Gastroesophageal sphincter (tissue), 4 donors: ENCODE measurements around the gene ZDHHC3. TPM values are rescaled to one million over a fixed set of nuclear protein-coding genes. Genes with fewer than 3 reads are reported as not detected.
"Not testable (repeated sequence)": the region's sequence is repeated elsewhere in the genome, so short reads cannot be mapped to it uniquely, and the experiment has no call there.

Experiments
- ATAC-seq: fragments of 150-250 bp; one replicate; pipeline ENCODE4 v1.9.1; 2016; ENCODE audit warnings: mild to moderate bottlenecking, moderate library complexity
- H3K27ac ChIP-seq, 4 donors: fragments of 200-600 bp; sonication (generic) in 3 of 4; 1 replicate in 3 of 4; 2 replicates in 1 of 4; pipeline ENCODE4 v1.5.1; 2016 to 2019
- H3K27me3 ChIP-seq: fragments of 200-600 bp; sonication (generic); one replicate; pipeline ENCODE4 v1.5.1; 2019
- H3K36me3 ChIP-seq, 2 donors: fragments of 200-600 bp; sonication (generic); one replicate each; pipeline ENCODE4 v1.5.1; 2019; ENCODE audit warnings: control low read depth in 1 of 2
- H3K4me1 ChIP-seq, 3 donors: fragments of 200-600 bp; sonication (generic); 1 replicate in 2 of 3; 2 replicates in 1 of 3; pipeline ENCODE4 v1.5.1; 2016 to 2019; ENCODE audit warnings: control low read depth in 2 of 3
- H3K4me3 ChIP-seq, 2 donors: fragments of 200-600 bp; sonication (generic); one replicate each; pipeline ENCODE4 v1.5.1; 2019; ENCODE audit warnings: mild to moderate bottlenecking in 1 of 2, moderate library complexity in 1 of 2
- H3K9me3 ChIP-seq, 3 donors: fragments of 200-600 bp; sonication (generic); one replicate each; pipeline ENCODE4 v1.5.1; 2017 to 2019; ENCODE audit warnings: control low read depth in 2 of 3
- EP300 ChIP-seq: sonication (generic); formaldehyde crosslinking; IDR thresholded peaks from one replicate; pipeline ENCODE4 v1.6.1; 2017; ENCODE audit warnings: antibody characterized with exemption, mild to moderate bottlenecking
- POLR2A ChIP-seq, 2 donors: fragments of 450-650 bp; IDR thresholded peaks; one replicate each; pipeline ENCODE4 v1.6.1; 2017; ENCODE audit warnings: antibody characterized with exemption in 2 of 2, mild to moderate bottlenecking in 2 of 2, moderate library complexity in 1 of 2
- POLR2AphosphoS5 ChIP-seq: sonication (generic); formaldehyde crosslinking; IDR thresholded peaks from one replicate; pipeline ENCODE4 v1.6.1; 2017; ENCODE audit warnings: antibody characterized with exemption
- WGBS, 2 donors: methylation state at CpG; one replicate each; pipeline ENCODE4 v1.1.5; 2018; ENCODE audit warnings: low coverage in 1 of 2; 5-methylcytosine and 5-hydroxymethylcytosine counted together
- total RNA-seq, 4 donors: library from RNA; depleted of rRNA; stranded (reverse); fragments of >200 nt; gene quantifications; one replicate each; pipeline ENCODE4 v1.1.0, GENCODE V29; 2016
- TF ChIP-seq, protein P1 (sequence below), 4 experiments: fragments of 200-600 bp in 2 of 4; fragments of 450-650 bp in 2 of 4; sonication (generic) in 1 of 4; IDR thresholded peaks; one replicate each; pipeline ENCODE4 v1.5.1; 2017 to 2019; ENCODE audit warnings: antibody characterized with exemption in 4 of 4, mild to moderate bottlenecking in 2 of 4, moderate library complexity in 2 of 4

Gene ZDHHC3
- total RNA-seq, 4 donors from 2014 or later, result 66.6 to 91.2 (median 78.5) TPM

DNA sequence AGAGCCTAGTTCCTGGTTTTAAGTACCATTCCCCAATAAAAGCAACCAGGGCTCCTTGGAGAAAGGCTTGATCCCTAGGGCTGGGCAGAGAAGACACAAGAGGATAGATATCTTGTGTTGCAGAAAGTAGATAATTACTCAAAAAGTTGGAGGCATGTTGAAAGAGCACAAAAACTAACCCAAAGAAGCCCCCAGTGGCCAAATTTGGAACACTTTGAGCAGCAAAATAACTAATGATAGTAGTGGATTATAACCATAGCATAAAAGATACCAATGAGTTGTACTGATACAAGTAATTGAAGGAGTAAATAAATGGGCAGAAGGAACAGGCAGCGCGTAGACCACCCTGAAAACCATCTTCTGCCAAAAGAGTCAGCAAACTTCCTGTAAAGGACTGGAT is 12.1 kb upstream of the ZDHHC3 start:
- no peaks in the 10 kb centered on the region for H3K9me3 ChIP-seq
- no peak for ATAC-seq
- H3K27me3 ChIP-seq, result no peaks in the 10 kb centered on the region
- peaks cover 0 to 53% of the 10 kb centered on the region in 2 donors for H3K36me3 ChIP-seq
- TF ChIP-seq, protein P1, sequence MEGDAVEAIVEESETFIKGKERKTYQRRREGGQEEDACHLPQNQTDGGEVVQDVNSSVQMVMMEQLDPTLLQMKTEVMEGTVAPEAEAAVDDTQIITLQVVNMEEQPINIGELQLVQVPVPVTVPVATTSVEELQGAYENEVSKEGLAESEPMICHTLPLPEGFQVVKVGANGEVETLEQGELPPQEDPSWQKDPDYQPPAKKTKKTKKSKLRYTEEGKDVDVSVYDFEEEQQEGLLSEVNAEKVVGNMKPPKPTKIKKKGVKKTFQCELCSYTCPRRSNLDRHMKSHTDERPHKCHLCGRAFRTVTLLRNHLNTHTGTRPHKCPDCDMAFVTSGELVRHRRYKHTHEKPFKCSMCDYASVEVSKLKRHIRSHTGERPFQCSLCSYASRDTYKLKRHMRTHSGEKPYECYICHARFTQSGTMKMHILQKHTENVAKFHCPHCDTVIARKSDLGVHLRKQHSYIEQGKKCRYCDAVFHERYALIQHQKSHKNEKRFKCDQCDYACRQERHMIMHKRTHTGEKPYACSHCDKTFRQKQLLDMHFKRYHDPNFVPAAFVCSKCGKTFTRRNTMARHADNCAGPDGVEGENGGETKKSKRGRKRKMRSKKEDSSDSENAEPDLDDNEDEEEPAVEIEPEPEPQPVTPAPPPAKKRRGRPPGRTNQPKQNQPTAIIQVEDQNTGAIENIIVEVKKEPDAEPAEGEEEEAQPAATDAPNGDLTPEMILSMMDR (IDR thresholded peaks at IDR 0.05), result peak in 2 of 4 experiments; percentile 22 to 26
- TF ChIP-seq EP300, result no peak
- H3K4me3 ChIP-seq, result no peak overlapping the region
- H3K4me1 ChIP-seq, result peaks cover 0 to 16% (median 0%) of the 10 kb centered on the region in 3 donors
- H3K27ac ChIP-seq, result no peak overlapping the region
- WGBS, 2 donors, result 89 to 92% methylated on average over 2 of the region's 2 CpGs

DNA sequence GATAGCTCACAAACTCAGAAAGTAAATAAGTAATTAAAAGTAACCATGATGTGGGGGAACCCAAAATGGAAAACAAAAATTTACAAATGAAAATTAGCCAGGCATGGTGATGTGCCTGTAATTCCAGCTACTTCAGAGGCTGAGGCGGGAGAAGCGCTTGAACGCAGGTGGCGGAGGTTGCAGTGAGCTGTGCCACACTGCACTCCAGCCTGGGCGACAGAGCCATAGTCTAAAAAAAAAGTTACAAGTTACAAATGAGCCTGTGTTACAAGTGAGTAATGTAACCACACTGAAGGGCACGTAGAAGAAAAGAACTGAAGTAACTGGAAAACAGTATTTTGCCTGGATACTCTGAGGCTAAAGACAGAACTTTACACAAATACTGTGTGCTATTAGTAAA is 11.4 kb upstream of the ZDHHC3 start:
- Histone ChIP-seq H3K4me3 (no peak overlapping the region), H3K27me3 (no peaks in the 10 kb centered on the region), H3K27ac (no peak overlapping the region), H3K4me1 (peaks cover 0 to 24% (median 0%) of the 10 kb centered on the region in 3 donors), H3K36me3 (peaks cover 0 to 46% of the 10 kb centered on the region in 2 donors), H3K9me3 (no peaks in the 10 kb centered on the region)
- WGBS, 2 donors, result 83 to 87% methylated on average over 3 to 6 of the region's 6 CpGs
- no peak for TF ChIP-seq POLR2A (IDR thresholded peaks at IDR 0.05)
- TF ChIP-seq EP300, result no peak
- TF ChIP-seq POLR2AphosphoS5, result no peak
- TF ChIP-seq, protein P1 (IDR thresholded peaks at IDR 0.05), result no peak
- ATAC-seq, result no peak

DNA sequence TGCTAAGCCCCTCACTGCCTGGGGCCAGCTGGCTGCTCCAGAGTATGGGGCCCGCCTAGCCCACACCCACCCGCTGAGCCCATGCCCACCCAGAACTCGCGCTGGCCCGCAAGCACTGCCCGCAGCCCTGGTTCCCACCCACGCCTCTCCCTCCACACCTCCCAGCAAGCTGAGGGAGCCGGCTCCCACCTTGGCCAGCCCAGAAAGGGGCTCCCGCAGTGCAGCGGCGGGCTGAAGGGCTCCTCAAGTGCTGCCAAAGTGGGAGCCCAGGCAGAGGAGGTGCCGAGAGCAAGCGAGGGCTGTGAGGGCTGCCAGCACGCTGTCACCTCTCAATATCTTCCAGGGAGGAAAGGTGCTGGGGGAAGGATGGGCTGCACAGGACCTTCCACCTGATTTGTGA is 10.4 kb upstream of the ZDHHC3 start:
- H3K9me3 ChIP-seq, H3K4me3 ChIP-seq, ATAC-seq, H3K27me3 ChIP-seq, H3K27ac ChIP-seq: not testable (repeated sequence)
- peaks cover 0 to 36% of the 10 kb centered on the region in 2 donors for H3K36me3 ChIP-seq
- peaks cover 0 to 30% (median 0%) of the 10 kb centered on the region in 3 donors for H3K4me1 ChIP-seq
- WGBS, 2 donors, result 80% methylated on average over 1 of the region's 14 CpGs; no CpG with 5 or more reads in 1 of the 2 donors

DNA sequence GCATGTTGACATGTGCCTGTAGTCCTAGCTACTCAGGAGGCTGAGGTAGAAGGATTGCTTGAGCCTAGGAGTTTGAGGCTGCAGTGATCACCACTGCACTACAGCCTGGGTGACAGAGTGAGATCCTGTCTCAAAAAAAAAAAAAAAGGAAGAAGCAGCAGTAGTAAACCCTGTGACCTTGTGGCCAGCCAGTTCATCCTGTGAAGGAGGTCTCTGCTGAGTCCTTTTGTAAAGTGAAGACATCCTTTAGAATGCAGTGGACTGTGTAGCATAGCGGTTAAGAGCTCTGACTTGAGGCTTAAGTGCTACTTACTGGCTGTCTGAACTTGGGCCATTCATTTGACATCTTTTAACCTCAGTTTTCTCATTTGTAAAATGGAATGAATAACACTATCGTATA is 8.4 kb upstream of the ZDHHC3 start:
- Histone ChIP-seq H3K4me1 (peaks cover 0 to 37% (median 0%) of the 10 kb centered on the region in 3 donors), H3K9me3 (no peaks in the 10 kb centered on the region), H3K27me3 (no peaks in the 10 kb centered on the region), H3K36me3 (peaks cover 0 to 16% of the 10 kb centered on the region in 2 donors), H3K4me3 (no peak overlapping the region), H3K27ac (no peak overlapping the region)
- 100% methylated on average over 2 of the region's 2 CpGs for WGBS, 2 donors
- no peak for TF ChIP-seq POLR2AphosphoS5
- no peak for TF ChIP-seq POLR2A (IDR thresholded peaks at IDR 0.05)
- no peak for TF ChIP-seq EP300
- TF ChIP-seq, protein P1 (IDR thresholded peaks at IDR 0.05), result no peak
- no peak for ATAC-seq

DNA sequence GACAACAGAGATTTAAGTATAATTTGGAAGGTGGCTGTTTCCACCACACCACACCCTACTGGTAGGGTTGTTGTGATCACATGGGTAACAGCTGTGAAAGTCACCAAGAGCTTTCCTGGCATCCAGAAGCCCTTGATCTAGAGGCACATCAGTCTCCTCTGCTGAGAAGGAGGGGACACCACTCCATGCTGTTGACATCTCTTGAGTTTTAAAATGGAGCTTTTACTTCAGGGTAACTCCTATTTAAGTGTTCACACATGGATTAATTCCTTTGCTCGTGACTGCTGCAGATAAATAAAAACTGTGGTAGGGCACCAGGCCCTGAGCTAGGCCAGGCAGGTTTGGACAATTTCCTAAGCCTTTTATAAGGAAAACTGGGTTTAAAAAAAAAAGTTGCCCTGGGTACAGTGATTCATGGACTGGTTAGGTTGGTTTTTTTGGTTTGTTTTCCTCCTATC is 7.5 kb upstream of the ZDHHC3 start:
- no peak for ATAC-seq
- 62% methylated on average over 1 of the region's 1 CpG; no CpG with 5 or more reads in 1 of the 2 donors for WGBS, 2 donors
- TF ChIP-seq POLR2AphosphoS5, result no peak
- TF ChIP-seq POLR2A (IDR thresholded peaks at IDR 0.05), result no peak
- no peak for TF ChIP-seq EP300
- TF ChIP-seq, protein P1 (IDR thresholded peaks at IDR 0.05), result no peak
- Histone ChIP-seq H3K4me3 (no peak overlapping the region), H3K27ac (no peak overlapping the region), H3K27me3 (no peaks in the 10 kb centered on the region), H3K9me3 (no peaks in the 10 kb centered on the region), H3K36me3 (peaks cover 0 to 14% of the 10 kb centered on the region in 2 donors), H3K4me1 (peaks cover 0 to 45% (median 1%) of the 10 kb centered on the region in 3 donors)
